Endothelial cell of umbilical vein (primary cell): ENCODE results near the gene SUV39H2. TPM values are rescaled to one million over a fixed set of nuclear protein-coding genes. Genes with fewer than 3 reads are reported as not detected.

ENCODE experiments used
- BruUV-seq: library from RNA; stranded (reverse); fragments of 400-500 nt; replicated peaks from 2 replicates; lab custom pipeline; 2021; lab: Mats Ljungman, UMichigan
- CTCF ChIA-PET: fragments of 300-600, 350-600 bp; sonication (Branson Sonifier 250); formaldehyde crosslinking; loops from one replicate; lab custom pipeline; 2021; ENCODE audit warnings: antibody characterized with exemption, inconsistent platforms; lab: Charles Lee
- POLR2A ChIA-PET: fragments of 300-600, 350-600 bp; sonication (Branson Sonifier 250); formaldehyde crosslinking; loops from one replicate; lab custom pipeline; 2021; ENCODE audit warnings: antibody characterized with exemption, inconsistent platforms; lab: Charles Lee
- DNase-seq: peaks from one replicate; pipeline ENCODE4 v3.0.0-alpha.2; 2011; ENCODE audit warnings: low read depth, low spot score
- FAIRE-seq: peaks from 2 replicates; lab custom pipeline; 2011; peaks lifted over from hg19 to GRCh38; lab: Jason Lieb, UNC
- H2AFZ ChIP-seq: 2 replicates; pipeline ENCODE4 v1.6.0; 2012; ENCODE audit warnings: low read depth, low read length, control low read depth, inconsistent platforms
- H3K27ac ChIP-seq: 2 replicates; pipeline ENCODE4 v1.5.1; 2011; ENCODE audit warnings: low read depth, mild to moderate bottlenecking, control low read depth, low read length, moderate library complexity; ENCODE audit not compliant: insufficient read depth
- H3K27me3 ChIP-seq, 2 experiments: 2 replicates each; pipeline versions ENCODE4 v1.6.0 to v1.6.1; 2011; ENCODE audit warnings: low read length in 2 of 2, mixed read lengths in 1 of 2; ENCODE audit not compliant: control insufficient read depth in 2 of 2, insufficient read depth in 2 of 2
- H3K36me3 ChIP-seq, 2 experiments: 2 replicates in 1 of 2; 3 replicates in 1 of 2; pipeline ENCODE4 v1.5.1; 2011; ENCODE audit warnings: low read length in 2 of 2, mild to moderate bottlenecking in 1 of 2, moderate library complexity in 1 of 2; ENCODE audit not compliant: control insufficient read depth in 2 of 2, insufficient read depth in 2 of 2; ENCODE audit errors: extremely low read depth in 1 of 2
- H3K4me1 ChIP-seq: 3 replicates; pipeline ENCODE4 v1.5.1; 2011; ENCODE audit warnings: mild to moderate bottlenecking, low read length; ENCODE audit not compliant: control insufficient read depth, insufficient read depth; ENCODE audit errors: extremely low read depth
- H3K4me2 ChIP-seq: 2 replicates; pipeline ENCODE4 v1.6.1; 2011; ENCODE audit warnings: low read length, control low read depth, mixed read lengths; ENCODE audit not compliant: insufficient read depth
- H3K4me3 ChIP-seq, 3 experiments: fragments of 200-600 bp in 1 of 3; sonication (generic), shearing (Covaris generic) in 1 of 3; replicated peaks in 1 of 3; 2 replicates each; pipeline ENCODE4 v1.5.1; 2011 to 2016; ENCODE audit warnings: control low read depth in 3 of 3, low read length in 3 of 3, mild to moderate bottlenecking in 2 of 3, inconsistent platforms in 1 of 3, low read depth in 1 of 3, moderate library complexity in 1 of 3; ENCODE audit not compliant: insufficient read depth in 1 of 3
- H3K79me2 ChIP-seq: 2 replicates; pipeline ENCODE4 v1.6.0; 2012; ENCODE audit warnings: low read length, inconsistent platforms; ENCODE audit not compliant: control insufficient read depth, insufficient read depth
- H3K9ac ChIP-seq: replicated peaks from 2 replicates; pipeline ENCODE3; 2011; ENCODE audit warnings: low read length, control low read depth; ENCODE audit not compliant: insufficient read depth; ENCODE audit errors: extremely low read depth
- H3K9me1 ChIP-seq: replicated peaks from 3 replicates; pipeline ENCODE4 v1.6.0; 2011; ENCODE audit warnings: mild to moderate bottlenecking, low read length; ENCODE audit not compliant: control insufficient read depth, insufficient read depth; ENCODE audit errors: extremely low read depth
- H3K9me3 ChIP-seq: replicated peaks from 2 replicates; pipeline ENCODE4 v1.5.1; 2012; ENCODE audit warnings: low read length, inconsistent platforms; ENCODE audit not compliant: control insufficient read depth, insufficient read depth
- H4K20me1 ChIP-seq: replicated peaks from 2 replicates; pipeline ENCODE3; 2011; ENCODE audit warnings: mild to moderate bottlenecking, low read length; ENCODE audit not compliant: control insufficient read depth, insufficient read depth; ENCODE audit errors: extremely low read depth
- EZH2 ChIP-seq: IDR thresholded peaks from 2 replicates; pipeline ENCODE4 v1.6.1; 2012; ENCODE audit warnings: borderline replicate concordance, low read depth, mild to moderate bottlenecking, moderate library complexity, low read length, inconsistent platforms; ENCODE audit not compliant: severe bottlenecking
- FOS ChIP-seq: IDR thresholded peaks from 2 replicates; pipeline ENCODE4 v1.6.1; 2011; ENCODE audit warnings: mild to moderate bottlenecking, low read length, moderate library complexity, borderline replicate concordance; ENCODE audit not compliant: insufficient read depth
- GATA2 ChIP-seq: IDR thresholded peaks from 2 replicates; pipeline ENCODE4 v1.7.0; 2011; ENCODE audit warnings: low read depth, mild to moderate bottlenecking, moderate library complexity, mixed read lengths, low read length; ENCODE audit not compliant: insufficient read length, insufficient read depth
- JUN ChIP-seq: IDR thresholded peaks from 2 replicates; pipeline ENCODE4 v1.6.1; 2011; ENCODE audit warnings: borderline replicate concordance, low read depth; ENCODE audit not compliant: insufficient read length, insufficient read depth
- MYC ChIP-seq: IDR thresholded peaks from one replicate; pipeline ENCODE4 v1.6.1; 2011; ENCODE audit warnings: mild to moderate bottlenecking, low read depth, low read length
- POLR2A ChIP-seq: IDR thresholded peaks from 2 replicates; pipeline ENCODE4 v1.6.1; 2012; ENCODE audit warnings: low read depth, mild to moderate bottlenecking, control low read depth, low read length
- POLR2AphosphoS5 ChIP-seq: IDR thresholded peaks from 2 replicates; pipeline ENCODE4 v1.6.1; 2012; ENCODE audit warnings: low read depth, mild to moderate bottlenecking, control low read depth, low read length, moderate library complexity; ENCODE audit not compliant: insufficient read depth
- dilution Hi-C: fragments of 300-500 bp; cut with MboI; formaldehyde crosslinking; loops from one replicate; pipeline ENCODE4 v1.15.0; 2019; ENCODE audit warnings: low sequenced_read_pairs; ENCODE audit not compliant: extremely low pct_ligation_motif_present
- intact Hi-C: fragments of 100-400 bp; cut with micrococcal nuclease; formaldehyde crosslinking; loops from one replicate; pipeline ENCODE4 v1.10.0; 2022
- polyA plus RNA-seq, 4 experiments: library from polyadenylated mRNA; depleted of rRNA in 3 of 4; stranded (reverse) in 3 of 4; unstranded in 1 of 4; fragments of >200 nt; gene quantifications; 2 replicates each; pipeline versions ENCODE4 v1.2.1 to v1.2.3, GENCODE V29; 2011 to 2012; ENCODE audit warnings: missing spikeins in 1 of 4
- total RNA-seq: library from RNA; stranded (reverse); gene quantifications from 2 replicates; pipeline ENCODE4 v1.2.3, GENCODE V29; 2021
- TF ChIP-seq, protein P1 (sequence below): IDR thresholded peaks from 2 replicates; pipeline ENCODE4 v1.6.1; 2011; ENCODE audit not compliant: insufficient read depth, insufficient read length
- TF ChIP-seq, protein P2 (sequence below), 2 donors: IDR thresholded peaks; 1 replicate in 1 of 2; 2 replicates in 1 of 2; pipeline ENCODE4 v1.5.1; 2011; ENCODE audit warnings: low read length in 2 of 2, mild to moderate bottlenecking in 2 of 2, moderate library complexity in 2 of 2, control low read depth in 1 of 2, inconsistent platforms in 1 of 2, low read depth in 1 of 2; ENCODE audit not compliant: insufficient read depth in 1 of 2; ENCODE audit errors: extremely low read depth in 1 of 2

The SUV39H2 gene
- total and polyA plus RNA-seq, 2 donors (not counting 3 experiments of a cell fraction or from before 2014, with no cell fraction given), result 5.7 to 29.9 TPM

DNA sequence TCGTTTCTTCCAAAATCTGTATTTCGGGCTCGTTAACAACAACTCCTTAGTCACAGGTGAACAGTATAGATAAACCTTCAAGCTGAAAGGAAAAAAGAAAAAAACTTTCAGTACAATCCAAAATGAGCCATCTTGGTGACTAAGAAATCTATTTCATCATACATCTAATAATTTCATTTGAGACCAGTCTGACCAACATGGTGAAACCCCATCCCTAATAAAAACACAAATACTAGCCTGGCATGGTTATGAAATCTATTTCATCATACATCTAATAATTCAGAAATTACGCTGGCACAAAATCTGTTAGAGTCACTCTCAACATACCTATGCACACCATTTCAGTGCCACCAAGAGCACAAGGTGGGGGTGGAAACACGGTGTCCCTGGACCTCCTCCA is 66.4 kb downstream of the SUV39H2 start:
- Histone ChIP-seq H2AFZ (no peak overlapping the region), H3K9me3 (no peaks in the 10 kb centered on the region), H3K4me1 (no peaks in the 10 kb centered on the region), H3K9me1 (no peaks in the 10 kb centered on the region), H4K20me1 (no peaks in the 10 kb centered on the region), H3K9ac (no peak overlapping the region), H3K79me2 (peaks cover 17% of the 10 kb centered on the region), H3K27ac (no peak overlapping the region), H3K27me3 (no peaks in the 10 kb centered on the region), H3K4me3 (no peak overlapping the region), H3K4me2 (no peak overlapping the region), H3K36me3 (peaks cover 9 to 10% of the 10 kb centered on the region in 2 experiments)
- TF ChIP-seq GATA2 (no peak), EZH2 (no peak), POLR2A (no peak), FOS (no peak)
- TF ChIP-seq, protein P1, sequence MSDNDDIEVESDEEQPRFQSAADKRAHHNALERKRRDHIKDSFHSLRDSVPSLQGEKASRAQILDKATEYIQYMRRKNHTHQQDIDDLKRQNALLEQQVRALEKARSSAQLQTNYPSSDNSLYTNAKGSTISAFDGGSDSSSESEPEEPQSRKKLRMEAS, result no peak
- TF ChIP-seq, protein P2, sequence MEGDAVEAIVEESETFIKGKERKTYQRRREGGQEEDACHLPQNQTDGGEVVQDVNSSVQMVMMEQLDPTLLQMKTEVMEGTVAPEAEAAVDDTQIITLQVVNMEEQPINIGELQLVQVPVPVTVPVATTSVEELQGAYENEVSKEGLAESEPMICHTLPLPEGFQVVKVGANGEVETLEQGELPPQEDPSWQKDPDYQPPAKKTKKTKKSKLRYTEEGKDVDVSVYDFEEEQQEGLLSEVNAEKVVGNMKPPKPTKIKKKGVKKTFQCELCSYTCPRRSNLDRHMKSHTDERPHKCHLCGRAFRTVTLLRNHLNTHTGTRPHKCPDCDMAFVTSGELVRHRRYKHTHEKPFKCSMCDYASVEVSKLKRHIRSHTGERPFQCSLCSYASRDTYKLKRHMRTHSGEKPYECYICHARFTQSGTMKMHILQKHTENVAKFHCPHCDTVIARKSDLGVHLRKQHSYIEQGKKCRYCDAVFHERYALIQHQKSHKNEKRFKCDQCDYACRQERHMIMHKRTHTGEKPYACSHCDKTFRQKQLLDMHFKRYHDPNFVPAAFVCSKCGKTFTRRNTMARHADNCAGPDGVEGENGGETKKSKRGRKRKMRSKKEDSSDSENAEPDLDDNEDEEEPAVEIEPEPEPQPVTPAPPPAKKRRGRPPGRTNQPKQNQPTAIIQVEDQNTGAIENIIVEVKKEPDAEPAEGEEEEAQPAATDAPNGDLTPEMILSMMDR (IDR thresholded peaks at IDR 0.05; ENCODE audit: extremely low read depth in 1 of 2, insufficient read depth in 1 of 2, low read depth in 1 of 2, low read length in 2 of 2), result no peak
- FAIRE-seq (no peak), DNase-seq (no peak)
- ChIA-PET POLR2A (no interaction called here), CTCF (no interaction called here)
- intact Hi-C loops (no loop called here), dilution Hi-C loops (no loop called here)
- BruUV-seq, result no TSS peak

DNA sequence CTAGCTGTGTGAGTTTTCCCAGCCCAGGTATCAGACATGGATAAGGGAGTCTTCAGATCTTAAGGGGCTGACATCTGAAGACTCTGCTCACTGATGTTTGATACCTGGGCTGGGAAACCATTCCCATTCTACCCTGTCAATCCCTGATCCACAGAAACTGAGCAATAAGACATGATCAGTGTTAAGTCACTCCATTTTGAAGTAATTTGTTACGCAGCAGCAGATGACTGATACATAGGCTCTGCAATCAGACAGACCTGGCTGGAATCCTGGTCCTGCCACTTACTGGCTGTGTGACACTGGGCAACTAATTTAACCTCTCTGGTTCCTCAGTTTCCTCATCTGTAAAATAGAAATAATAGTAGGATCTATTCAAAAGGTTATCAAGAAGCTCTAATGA is 68.6 kb downstream of the SUV39H2 start:
- no peaks in the 10 kb centered on the region for H3K9me3 ChIP-seq
- no peak overlapping the region for H3K9ac ChIP-seq
- FAIRE-seq (no peak), DNase-seq (no peak)
- TF ChIP-seq POLR2A (no peak), MYC (no peak), JUN (no peak), POLR2AphosphoS5 (no peak), GATA2 (no peak), FOS (no peak), EZH2 (no peak)
- TF ChIP-seq, protein P1, result no peak
- TF ChIP-seq, protein P2 (IDR thresholded peaks at IDR 0.05; ENCODE audit: extremely low read depth in 1 of 2, insufficient read depth in 1 of 2, low read depth in 1 of 2, low read length in 2 of 2), result no peak
- no peaks in the 10 kb centered on the region for H4K20me1 ChIP-seq
- dilution Hi-C loops, result no loop called here
- intact Hi-C loops, result no loop called here
- H2AFZ ChIP-seq, result no peak overlapping the region
- peaks cover 36% of the 10 kb centered on the region for H3K79me2 ChIP-seq
- no TSS peak for BruUV-seq
- POLR2A ChIA-PET, result no interaction called here
- H3K4me2 ChIP-seq, result no peak overlapping the region
- H3K36me3 ChIP-seq, result peaks cover 6 to 9% of the 10 kb centered on the region in 2 experiments
- no peaks in the 10 kb centered on the region for H3K27me3 ChIP-seq
- no peaks in the 10 kb centered on the region for H3K4me1 ChIP-seq
- no peak overlapping the region for H3K4me3 ChIP-seq
- no peak overlapping the region for H3K27ac ChIP-seq
- CTCF ChIA-PET, result no interaction called here
- no peaks in the 10 kb centered on the region for H3K9me1 ChIP-seq
